PFSK-1 (cell line): ENCODE measurements around the gene FPR1.
A peak's percentile ranks its signal among the peaks of the same experiment; 100 is the strongest.

Experiments
- FOXP2 ChIP-seq: optimal IDR thresholded peaks from 2 replicates; pipeline ENCODE3; 2011; ENCODE audit warnings: borderline replicate concordance, control low read depth, inconsistent platforms; ENCODE audit not compliant: insufficient read depth; ENCODE audit errors: extremely low read length, extremely low read depth
- POLR2AphosphoS5 ChIP-seq: IDR thresholded peaks from 2 replicates; pipeline ENCODE4 v1.6.1; 2012; ENCODE audit warnings: low read depth, mild to moderate bottlenecking, control low read depth, low read length, moderate library complexity
- TAF1 ChIP-seq: IDR thresholded peaks from 2 replicates; pipeline ENCODE4 v1.6.1; 2012; ENCODE audit warnings: low read length, control low read depth, borderline replicate concordance; ENCODE audit not compliant: insufficient read depth
- TF ChIP-seq, protein P1 (sequence below), 2 experiments: IDR thresholded peaks; 2 replicates each; pipeline versions ENCODE4 v1.6.1 to v1.8.0; 2011 to 2012; ENCODE audit warnings: low read depth in 2 of 2, low read length in 2 of 2, control low read depth in 1 of 2, inconsistent platforms in 1 of 2, mild to moderate bottlenecking in 1 of 2, moderate library complexity in 1 of 2; ENCODE audit not compliant: insufficient read depth in 1 of 2

GRCh38 chr19:51710163-51710562 lies 41.5 kb downstream of the FPR1 start:
- 0 out of 2 replicates have a peak, but pooled peaks have one; percentile 3 for TF ChIP-seq POLR2AphosphoS5
- TF ChIP-seq TAF1: no peak
- TF ChIP-seq, protein P1, sequence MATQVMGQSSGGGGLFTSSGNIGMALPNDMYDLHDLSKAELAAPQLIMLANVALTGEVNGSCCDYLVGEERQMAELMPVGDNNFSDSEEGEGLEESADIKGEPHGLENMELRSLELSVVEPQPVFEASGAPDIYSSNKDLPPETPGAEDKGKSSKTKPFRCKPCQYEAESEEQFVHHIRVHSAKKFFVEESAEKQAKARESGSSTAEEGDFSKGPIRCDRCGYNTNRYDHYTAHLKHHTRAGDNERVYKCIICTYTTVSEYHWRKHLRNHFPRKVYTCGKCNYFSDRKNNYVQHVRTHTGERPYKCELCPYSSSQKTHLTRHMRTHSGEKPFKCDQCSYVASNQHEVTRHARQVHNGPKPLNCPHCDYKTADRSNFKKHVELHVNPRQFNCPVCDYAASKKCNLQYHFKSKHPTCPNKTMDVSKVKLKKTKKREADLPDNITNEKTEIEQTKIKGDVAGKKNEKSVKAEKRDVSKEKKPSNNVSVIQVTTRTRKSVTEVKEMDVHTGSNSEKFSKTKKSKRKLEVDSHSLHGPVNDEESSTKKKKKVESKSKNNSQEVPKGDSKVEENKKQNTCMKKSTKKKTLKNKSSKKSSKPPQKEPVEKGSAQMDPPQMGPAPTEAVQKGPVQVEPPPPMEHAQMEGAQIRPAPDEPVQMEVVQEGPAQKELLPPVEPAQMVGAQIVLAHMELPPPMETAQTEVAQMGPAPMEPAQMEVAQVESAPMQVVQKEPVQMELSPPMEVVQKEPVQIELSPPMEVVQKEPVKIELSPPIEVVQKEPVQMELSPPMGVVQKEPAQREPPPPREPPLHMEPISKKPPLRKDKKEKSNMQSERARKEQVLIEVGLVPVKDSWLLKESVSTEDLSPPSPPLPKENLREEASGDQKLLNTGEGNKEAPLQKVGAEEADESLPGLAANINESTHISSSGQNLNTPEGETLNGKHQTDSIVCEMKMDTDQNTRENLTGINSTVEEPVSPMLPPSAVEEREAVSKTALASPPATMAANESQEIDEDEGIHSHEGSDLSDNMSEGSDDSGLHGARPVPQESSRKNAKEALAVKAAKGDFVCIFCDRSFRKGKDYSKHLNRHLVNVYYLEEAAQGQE (IDR thresholded peaks at IDR 0.05; ENCODE audit: insufficient read depth in 1 of 2, low read depth in 2 of 2, low read length in 2 of 2): no peak
- no peak for TF ChIP-seq FOXP2
